HG02588 (cell line): ENCODE results near the gene UHRF2.

Experiments used
- ATAC-seq: cut with Tn5 transposase; IDR thresholded peaks from one replicate; pipeline ENCODE4 v1.9.1; 2021; ENCODE audit warnings: mild to moderate bottlenecking, moderate library complexity; ENCODE audit not compliant: unreplicated experiment

Gene UHRF2

DNA sequence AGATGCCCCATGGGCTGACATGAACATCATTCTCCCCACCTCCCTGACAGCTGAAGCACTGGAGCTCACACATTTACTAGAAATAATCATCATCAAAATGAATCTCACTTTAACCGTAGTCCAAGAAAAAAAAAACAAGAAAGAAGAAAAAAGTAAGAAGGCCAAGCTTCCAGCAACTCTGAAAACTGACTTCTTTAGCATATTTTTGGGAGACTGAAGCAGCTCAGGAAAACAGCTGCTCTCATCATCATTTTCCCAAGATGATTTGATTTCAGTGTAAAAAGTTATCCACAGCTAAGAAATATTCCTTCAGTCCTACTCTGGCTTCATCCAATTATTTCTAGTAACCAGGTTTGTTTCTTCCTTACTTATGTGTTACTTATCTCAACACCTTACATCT is 140.9 kb downstream of the UHRF2 start:
- no peak for ATAC-seq
